GM12878 (cell line): ENCODE data around the gene GHDC. TPM values are rescaled to one million over a fixed set of nuclear protein-coding genes. Genes with fewer than 3 reads are reported as not detected.

Experiments
- ATAC-seq: fragments of 200-7000 bp; cut with Tn5 transposase; 3 replicates; pipeline ENCODE4 v1.9.1; 2020; ENCODE audit warnings: mild to moderate bottlenecking, moderate library complexity
- BruUV-seq: library from RNA; stranded (reverse); fragments of 400-500 nt; replicated peaks from 2 replicates; lab custom pipeline; 2021; lab: Mats Ljungman, UMichigan
- CTCF ChIA-PET: fragments of 300-600 bp; sonication (Branson Sonifier 250); formaldehyde crosslinking; extraction: SDS; loops from one replicate; lab custom pipeline; 2021; ENCODE audit warnings: inconsistent platforms; lab: Yijun Ruan, JAX
- POLR2A ChIA-PET: fragments of 350-600 bp; formaldehyde crosslinking; extraction: SDS; loops from one replicate; lab custom pipeline; 2021; ENCODE audit warnings: inconsistent platforms; lab: Charles Lee
- RAD21 ChIA-PET: fragments of 300-600 bp; sonication (Branson Sonifier 250); formaldehyde crosslinking; loops from one replicate; lab custom pipeline; 2023; ENCODE audit warnings: antibody characterized with exemption; ENCODE audit not compliant: unreplicated experiment; lab: Charles Lee
- SMC1A ChIA-PET: fragments of 300-600 bp; sonication (Branson Sonifier 250); formaldehyde crosslinking; loops from one replicate; lab custom pipeline; 2023; ENCODE audit not compliant: unreplicated experiment, uncharacterized antibody; lab: Charles Lee
- DNase-seq: peaks from one replicate; pipeline ENCODE4 v3.0.0-alpha.2; 2011; ENCODE audit warnings: low read depth, low spot score
- FAIRE-seq: peaks from 3 replicates; lab custom pipeline; 2011; peaks lifted over from hg19 to GRCh38; lab: Jason Lieb, UNC
- H2AFZ ChIP-seq: 2 replicates; pipeline ENCODE4 v1.6.0; 2011; ENCODE audit warnings: low read depth, low read length, control low read depth; ENCODE audit not compliant: control insufficient read depth
- H3K27ac ChIP-seq: 2 replicates; pipeline ENCODE4 v1.5.1; 2011; ENCODE audit warnings: control low read depth; ENCODE audit not compliant: control insufficient read depth, insufficient read depth
- H3K27me3 ChIP-seq, 2 experiments: replicated peaks in 1 of 2; 2 replicates each; pipeline versions ENCODE4 v1.6.0 to v1.6.1; 2011; ENCODE audit warnings: low read length in 1 of 2; ENCODE audit not compliant: control insufficient read depth in 2 of 2, insufficient read depth in 2 of 2
- H3K36me3 ChIP-seq, 2 experiments: 2 replicates each; pipeline ENCODE4 v1.5.1; 2011; ENCODE audit warnings: low read length in 1 of 2; ENCODE audit not compliant: control insufficient read depth in 2 of 2, insufficient read depth in 2 of 2
- H3K4me1 ChIP-seq: 2 replicates; pipeline ENCODE4 v1.6.1; 2011; ENCODE audit warnings: mild to moderate bottlenecking, low read length, moderate library complexity, mixed read lengths; ENCODE audit not compliant: control insufficient read depth, insufficient read depth
- H3K4me2 ChIP-seq: 2 replicates; pipeline ENCODE4 v1.6.0; 2011; ENCODE audit warnings: control low read depth; ENCODE audit not compliant: control insufficient read depth, insufficient read depth
- H3K4me3 ChIP-seq: fragments of 200-600 bp; sonication (generic); 2 replicates; pipeline ENCODE4 v1.5.1; 2016
- H3K79me2 ChIP-seq: 2 replicates; pipeline ENCODE4 v1.6.0; 2011; ENCODE audit warnings: low read length; ENCODE audit not compliant: control insufficient read depth, insufficient read depth
- H3K9ac ChIP-seq: 2 replicates; pipeline ENCODE4 v1.8.0; 2011; ENCODE audit warnings: low read length, control low read depth, mixed read lengths; ENCODE audit not compliant: control insufficient read depth, insufficient read depth
- H3K9me3 ChIP-seq: replicated peaks from 3 replicates; pipeline ENCODE4 v1.5.1; 2011; ENCODE audit warnings: mild to moderate bottlenecking, low read length; ENCODE audit not compliant: control insufficient read depth, insufficient read depth
- H4K20me1 ChIP-seq: 2 replicates; pipeline ENCODE4 v1.6.0; 2011; ENCODE audit not compliant: control insufficient read depth, insufficient read depth
- ETV6 ChIP-seq, 2 experiments: fragments of 450-650 bp in 1 of 2; IDR thresholded peaks in 1 of 2; conservative IDR thresholded peaks in 1 of 2; 2 replicates each; pipeline ENCODE4 v1.6.1; 2014; ENCODE audit warnings: antibody characterized with exemption in 1 of 2, borderline replicate concordance in 1 of 2, low read depth in 1 of 2, mild to moderate bottlenecking in 1 of 2, moderate library complexity in 1 of 2
- EZH2 ChIP-seq: IDR thresholded peaks from 2 replicates; pipeline ENCODE4 v1.6.1; 2012; ENCODE audit warnings: low read depth, mild to moderate bottlenecking, control low read depth, inconsistent platforms, low read length, borderline replicate concordance; ENCODE audit not compliant: control insufficient read depth
- PAX8 ChIP-seq: fragments of 450-650 bp; IDR thresholded peaks from 2 replicates; pipeline ENCODE4 v1.6.1; 2017; ENCODE audit warnings: mild to moderate bottlenecking, moderate library complexity
- RB1 ChIP-seq: fragments of 450-650 bp; formaldehyde crosslinking; IDR thresholded peaks from 2 replicates; pipeline ENCODE4 v1.6.1; 2017; ENCODE audit warnings: mild to moderate bottlenecking, borderline replicate concordance
- SREBF2 ChIP-seq: IDR thresholded peaks from 2 replicates; pipeline ENCODE4 v1.6.1; 2012; ENCODE audit warnings: mild to moderate bottlenecking, low read length
- WGBS: methylation state at CpG from one replicate; pipeline ENCODE4 v1.1.6; 2016; ENCODE audit warnings: low lambda C conversion rate; ENCODE audit not compliant: insufficient replicate concordance, insufficient coverage; ENCODE audit errors: missing lambda C conversion rate; 5-methylcytosine and 5-hydroxymethylcytosine counted together
- in situ Hi-C: fragments of 300-500 bp; cut with MboI; formaldehyde crosslinking; loops from 9 replicates; pipeline ENCODE4 v1.14.3; 2018; ENCODE audit warnings: mixed read lengths
- intact Hi-C: fragments of 100-400 bp; cut with micrococcal nuclease; formaldehyde crosslinking; loops from one replicate; pipeline ENCODE4 v1.14.2; 2022; ENCODE audit not compliant: unreplicated experiment
- polyA plus RNA-seq, 11 experiments: library from polyadenylated mRNA; depleted of rRNA in 4 of 11; unstranded in 6 of 11; stranded (reverse) in 5 of 11; fragments of >200 nt; fragmentation: Nextera tagmentation in 4 of 11; fragmentation: Illumina TruSeq in 1 of 11; extraction: Ambion mirVana in 4 of 11; extraction: Trizol in 1 of 11; gene quantifications; 1 replicate in 1 of 11; 2 replicates in 10 of 11; pipeline versions ENCODE4 v1.2.1 to v1.2.3, GENCODE V29; 2011 to 2016; ENCODE audit warnings: inconsistent platforms in 2 of 11, missing spikeins in 2 of 11, low read depth in 1 of 11
- total RNA-seq, 4 experiments: library from RNA; depleted of rRNA in 3 of 4; stranded (reverse); fragments of >200 nt in 3 of 4; fragmentation: Illumina TruSeq in 1 of 4; extraction: Trizol in 1 of 4; gene quantifications; 2 replicates each; pipeline versions ENCODE4 v1.2.1 to v1.2.3, GENCODE V29; 2013 to 2021
- TF ChIP-seq, protein P1 (sequence below), 3 experiments: IDR thresholded peaks in 2 of 3; conservative IDR thresholded peaks in 1 of 3; 2 replicates each; pipeline ENCODE4 v1.5.1; 2011; ENCODE audit warnings: low read depth in 3 of 3, low read length in 3 of 3, mild to moderate bottlenecking in 3 of 3, control low read depth in 2 of 3, moderate library complexity in 2 of 3, inconsistent platforms in 1 of 3, mixed read lengths in 1 of 3; ENCODE audit not compliant: control insufficient read depth in 2 of 3, insufficient read depth in 1 of 3; ENCODE audit errors: extremely low read depth in 1 of 3
- TF ChIP-seq, protein P2 (sequence below): IDR thresholded peaks from 2 replicates; pipeline ENCODE4 v1.6.1; 2012; ENCODE audit warnings: improper control_type of control experiment, low read depth, low read length; ENCODE audit not compliant: insufficient replicate concordance
- TF ChIP-seq, protein P3 (sequence below): fragments of 450-650 bp; formaldehyde crosslinking; IDR thresholded peaks from 2 replicates; pipeline ENCODE4 v1.4.0; 2022; ENCODE audit warnings: mild to moderate bottlenecking, moderate library complexity

Gene GHDC
- total and polyA plus RNA-seq, 10 of the 15 experiments (the other 5 are each of a cell fraction or from before 2014, with no cell fraction given), result 0.72 to 20.6 (median 12.9) TPM

DNA sequence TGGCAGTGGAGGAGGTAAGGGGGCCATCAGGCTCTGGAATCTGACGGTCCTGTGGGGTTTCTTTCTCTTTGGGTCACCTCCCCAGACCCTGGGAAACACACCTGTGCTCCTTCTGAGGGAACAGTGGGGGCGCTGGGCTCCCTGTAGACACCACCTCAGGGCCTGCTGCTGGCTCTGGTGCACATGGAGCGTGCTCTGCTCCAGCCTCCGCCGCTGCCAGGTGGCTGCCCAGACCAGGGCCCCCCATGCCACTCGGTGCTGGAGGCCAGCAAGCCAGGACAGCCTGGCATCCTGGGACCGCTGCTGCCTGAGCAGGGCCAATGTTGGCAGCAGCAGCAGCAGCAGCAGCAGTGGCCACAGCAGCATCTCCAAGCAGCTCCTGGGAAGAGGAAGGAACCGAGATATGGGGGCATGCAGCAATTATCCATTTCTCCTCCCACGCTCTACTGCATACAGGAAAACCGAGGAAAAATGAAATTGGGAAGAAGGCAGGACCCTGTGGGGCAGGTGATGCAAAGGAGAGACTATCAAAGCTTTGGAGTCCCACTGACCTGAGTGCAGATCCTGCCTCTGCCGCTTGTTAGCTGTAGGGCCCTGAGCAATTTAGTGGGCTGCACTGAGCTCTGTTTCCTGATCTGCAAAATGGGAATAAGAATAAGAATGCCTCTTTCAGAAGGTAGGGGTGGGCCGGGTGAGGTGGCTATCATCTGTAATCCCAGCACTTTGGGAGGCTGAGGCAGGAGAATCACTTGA is 902 bp downstream of the GHDC start:
- ChIA-PET RAD21 (interaction anchor here (0.5 to 2.0 kb wide), 7 partner anchors 9 to 213 kb away, joined by 4 to 16 read pairs (median 4); partner anchors contain the start of genes HCRT and KCNH4), SMC1A (interaction anchor here (0.8 to 2.0 kb wide), 8 partner anchors 9 to 210 kb away, joined by 3 to 13 read pairs (median 4); partner anchors contain the start of genes DNAJC7, HCRT and KCNH4), CTCF (interaction anchor here (0.8 to 3.4 kb wide), 14 partner anchors 9 to 173 kb away, joined by 3 to 23 read pairs (median 3); partner anchors contain the start of genes DHX58, HCRT, KCNH4 and NKIRAS2), POLR2A (interaction anchor here (0.5 to 1.3 kb wide), 7 partner anchors 10 to 815 kb away, joined by 3 to 6 read pairs (median 4); partner anchors contain the start of gene NAGLU)
- no TSS peak for BruUV-seq
- Histone ChIP-seq H3K79me2 (peaks cover 4% of the 10 kb centered on the region), H3K4me1 (0 out of 2 replicates have a peak, but pooled peaks cover 3% of the 10 kb centered on the region), H3K27me3 (no peaks in the 10 kb centered on the region), H2AFZ (no peak overlapping the region; the same call in 1 of the 2 replicates), H3K9ac (peak overlapping the region; percentile 91), H3K4me2 (peak overlapping the region; percentile 60), H3K4me3 (peak overlapping the region; percentile 92), H4K20me1 (no peaks in the 10 kb centered on the region), H3K27ac (peak overlapping the region; percentile 95), H3K9me3 (no peaks in the 10 kb centered on the region), H3K36me3 (no peaks in the 10 kb centered on the region)
- intact Hi-C loops, result no loop called here
- FAIRE-seq (peak; percentile 68), DNase-seq (no peak), ATAC-seq (peak; percentile 30; the same call in 2 of the 3 replicates)
- in situ Hi-C loops, result no loop called here
- WGBS, result 67% methylated on average over 12 of the region's 12 CpGs
- TF ChIP-seq, protein P1, sequence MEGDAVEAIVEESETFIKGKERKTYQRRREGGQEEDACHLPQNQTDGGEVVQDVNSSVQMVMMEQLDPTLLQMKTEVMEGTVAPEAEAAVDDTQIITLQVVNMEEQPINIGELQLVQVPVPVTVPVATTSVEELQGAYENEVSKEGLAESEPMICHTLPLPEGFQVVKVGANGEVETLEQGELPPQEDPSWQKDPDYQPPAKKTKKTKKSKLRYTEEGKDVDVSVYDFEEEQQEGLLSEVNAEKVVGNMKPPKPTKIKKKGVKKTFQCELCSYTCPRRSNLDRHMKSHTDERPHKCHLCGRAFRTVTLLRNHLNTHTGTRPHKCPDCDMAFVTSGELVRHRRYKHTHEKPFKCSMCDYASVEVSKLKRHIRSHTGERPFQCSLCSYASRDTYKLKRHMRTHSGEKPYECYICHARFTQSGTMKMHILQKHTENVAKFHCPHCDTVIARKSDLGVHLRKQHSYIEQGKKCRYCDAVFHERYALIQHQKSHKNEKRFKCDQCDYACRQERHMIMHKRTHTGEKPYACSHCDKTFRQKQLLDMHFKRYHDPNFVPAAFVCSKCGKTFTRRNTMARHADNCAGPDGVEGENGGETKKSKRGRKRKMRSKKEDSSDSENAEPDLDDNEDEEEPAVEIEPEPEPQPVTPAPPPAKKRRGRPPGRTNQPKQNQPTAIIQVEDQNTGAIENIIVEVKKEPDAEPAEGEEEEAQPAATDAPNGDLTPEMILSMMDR (IDR thresholded peaks at IDR 0.05 in 2 of 3, conservative IDR thresholded peaks at IDR 0.05 in 1 of 3; ENCODE audit: control insufficient read depth in 2 of 3, extremely low read depth in 1 of 3, insufficient read depth in 1 of 3, low read depth in 3 of 3, low read length in 3 of 3), result no peak
- TF ChIP-seq RB1 (no peak), EZH2 (no peak), SREBF2 (no peak), ETV6 (conservative IDR thresholded peaks at IDR 0.05 in 1 of 2, IDR thresholded peaks at IDR 0.05 in 1 of 2; ENCODE audit: borderline replicate concordance in 1 of 2, low read depth in 1 of 2) (no peak), PAX8 (no peak)
- TF ChIP-seq, protein P2, sequence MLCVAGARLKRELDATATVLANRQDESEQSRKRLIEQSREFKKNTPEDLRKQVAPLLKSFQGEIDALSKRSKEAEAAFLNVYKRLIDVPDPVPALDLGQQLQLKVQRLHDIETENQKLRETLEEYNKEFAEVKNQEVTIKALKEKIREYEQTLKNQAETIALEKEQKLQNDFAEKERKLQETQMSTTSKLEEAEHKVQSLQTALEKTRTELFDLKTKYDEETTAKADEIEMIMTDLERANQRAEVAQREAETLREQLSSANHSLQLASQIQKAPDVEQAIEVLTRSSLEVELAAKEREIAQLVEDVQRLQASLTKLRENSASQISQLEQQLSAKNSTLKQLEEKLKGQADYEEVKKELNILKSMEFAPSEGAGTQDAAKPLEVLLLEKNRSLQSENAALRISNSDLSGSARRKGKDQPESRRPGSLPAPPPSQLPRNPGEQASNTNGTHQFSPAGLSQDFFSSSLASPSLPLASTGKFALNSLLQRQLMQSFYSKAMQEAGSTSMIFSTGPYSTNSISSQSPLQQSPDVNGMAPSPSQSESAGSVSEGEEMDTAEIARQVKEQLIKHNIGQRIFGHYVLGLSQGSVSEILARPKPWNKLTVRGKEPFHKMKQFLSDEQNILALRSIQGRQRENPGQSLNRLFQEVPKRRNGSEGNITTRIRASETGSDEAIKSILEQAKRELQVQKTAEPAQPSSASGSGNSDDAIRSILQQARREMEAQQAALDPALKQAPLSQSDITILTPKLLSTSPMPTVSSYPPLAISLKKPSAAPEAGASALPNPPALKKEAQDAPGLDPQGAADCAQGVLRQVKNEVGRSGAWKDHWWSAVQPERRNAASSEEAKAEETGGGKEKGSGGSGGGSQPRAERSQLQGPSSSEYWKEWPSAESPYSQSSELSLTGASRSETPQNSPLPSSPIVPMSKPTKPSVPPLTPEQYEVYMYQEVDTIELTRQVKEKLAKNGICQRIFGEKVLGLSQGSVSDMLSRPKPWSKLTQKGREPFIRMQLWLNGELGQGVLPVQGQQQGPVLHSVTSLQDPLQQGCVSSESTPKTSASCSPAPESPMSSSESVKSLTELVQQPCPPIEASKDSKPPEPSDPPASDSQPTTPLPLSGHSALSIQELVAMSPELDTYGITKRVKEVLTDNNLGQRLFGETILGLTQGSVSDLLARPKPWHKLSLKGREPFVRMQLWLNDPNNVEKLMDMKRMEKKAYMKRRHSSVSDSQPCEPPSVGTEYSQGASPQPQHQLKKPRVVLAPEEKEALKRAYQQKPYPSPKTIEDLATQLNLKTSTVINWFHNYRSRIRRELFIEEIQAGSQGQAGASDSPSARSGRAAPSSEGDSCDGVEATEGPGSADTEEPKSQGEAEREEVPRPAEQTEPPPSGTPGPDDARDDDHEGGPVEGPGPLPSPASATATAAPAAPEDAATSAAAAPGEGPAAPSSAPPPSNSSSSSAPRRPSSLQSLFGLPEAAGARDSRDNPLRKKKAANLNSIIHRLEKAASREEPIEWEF, result no peak
- TF ChIP-seq, protein P3, sequence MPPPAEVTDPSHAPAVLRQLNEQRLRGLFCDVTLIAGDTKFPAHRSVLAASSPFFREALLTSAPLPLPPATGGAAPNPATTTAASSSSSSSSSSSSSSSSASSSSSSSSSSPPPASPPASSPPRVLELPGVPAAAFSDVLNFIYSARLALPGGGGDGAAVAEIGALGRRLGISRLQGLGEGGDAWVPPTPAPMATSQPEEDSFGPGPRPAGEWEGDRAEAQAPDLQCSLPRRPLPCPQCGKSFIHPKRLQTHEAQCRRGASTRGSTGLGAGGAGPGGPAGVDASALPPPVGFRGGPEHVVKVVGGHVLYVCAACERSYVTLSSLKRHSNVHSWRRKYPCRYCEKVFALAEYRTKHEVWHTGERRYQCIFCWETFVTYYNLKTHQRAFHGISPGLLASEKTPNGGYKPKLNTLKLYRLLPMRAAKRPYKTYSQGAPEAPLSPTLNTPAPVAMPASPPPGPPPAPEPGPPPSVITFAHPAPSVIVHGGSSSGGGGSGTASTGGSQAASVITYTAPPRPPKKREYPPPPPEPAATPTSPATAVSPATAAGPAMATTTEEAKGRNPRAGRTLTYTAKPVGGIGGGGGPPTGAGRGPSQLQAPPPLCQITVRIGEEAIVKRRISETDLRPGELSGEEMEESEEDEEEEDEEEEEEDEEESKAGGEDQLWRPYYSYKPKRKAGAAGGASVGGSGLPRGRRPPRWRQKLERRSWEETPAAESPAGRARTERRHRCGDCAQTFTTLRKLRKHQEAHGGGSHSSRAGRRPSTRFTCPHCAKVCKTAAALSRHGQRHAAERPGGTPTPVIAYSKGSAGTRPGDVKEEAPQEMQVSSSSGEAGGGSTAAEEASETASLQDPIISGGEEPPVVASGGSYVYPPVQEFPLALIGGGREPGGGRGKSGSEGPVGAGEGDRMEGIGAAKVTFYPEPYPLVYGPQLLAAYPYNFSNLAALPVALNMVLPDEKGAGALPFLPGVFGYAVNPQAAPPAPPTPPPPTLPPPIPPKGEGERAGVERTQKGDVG (CRISPR knock-in tag), result no peak
